ENCODE data around the gene TMEM176B.

The TMEM176B gene

GRCh38 chr7:150744041-150744656 is 56.0 kb downstream of the TMEM176B start:
- no peak overlapping the region for H3K4me3 ChIP-seq (replicated peaks; ENCODE audit: low read depth, low read length)
- no peak for TF ChIP-seq CTCF (IDR thresholded peaks at IDR 0.05; ENCODE audit: low read depth, low read length, missing control alignments)
- DNase-seq (ENCODE audit: extremely low read depth, low read depth), result no peak

GRCh38 chr7:150742286-150742968 is 57.7 kb downstream of the TMEM176B start:
- no peak for TF ChIP-seq CTCF (IDR thresholded peaks at IDR 0.05; ENCODE audit: low read depth, low read length, missing control alignments)
- no peak for DNase-seq (ENCODE audit: extremely low read depth, low read depth)
- no peak overlapping the region for H3K4me3 ChIP-seq (replicated peaks; ENCODE audit: low read depth, low read length)

All from HFF-Myc (cell line).